ACC112 (cell line): ENCODE data around the gene SSC4D.

ENCODE experiments used
- H2AFZ ChIP-seq: fragments of 200-600 bp; sonication (generic); one replicate; pipeline ENCODE4 v1.6.0; 2017; ENCODE audit warnings: antibody characterized with exemption, low read length; ENCODE audit not compliant: unreplicated experiment
- H3K27ac ChIP-seq: fragments of 200-600 bp; sonication (generic); 2 replicates; pipeline ENCODE4 v1.5.1; 2014; ENCODE audit warnings: low read depth, mild to moderate bottlenecking, antibody characterized with exemption, low read length, moderate library complexity
- H3K27me3 ChIP-seq: fragments of 200-600 bp; sonication (generic); 2 replicates; pipeline ENCODE4 v1.6.1; 2014; ENCODE audit warnings: mild to moderate bottlenecking, antibody characterized with exemption, low read length, moderate library complexity, mixed read lengths; ENCODE audit not compliant: insufficient read depth
- H3K36me3 ChIP-seq: fragments of 200-600 bp; sonication (generic); 2 replicates; pipeline ENCODE4 v1.6.1; 2016; ENCODE audit warnings: mild to moderate bottlenecking, antibody characterized with exemption, low read length, moderate library complexity, mixed read lengths; ENCODE audit not compliant: insufficient read depth
- H3K4me1 ChIP-seq: fragments of 200-600 bp; sonication (generic); one replicate; pipeline ENCODE4 v1.6.1; 2016; ENCODE audit warnings: low read length, mixed read lengths; ENCODE audit not compliant: insufficient read depth, unreplicated experiment, control insufficient read depth
- H3K4me3 ChIP-seq: fragments of 200-600 bp; sonication (generic); 2 replicates; pipeline ENCODE4 v1.5.1; 2014; ENCODE audit warnings: mild to moderate bottlenecking, low read depth, low read length
- H3K79me2 ChIP-seq: fragments of 200-600 bp; sonication (generic); one replicate; pipeline ENCODE4 v1.6.0; 2016; ENCODE audit warnings: low read length; ENCODE audit not compliant: control insufficient read depth, unreplicated experiment, insufficient read depth

The SSC4D gene

DNA sequence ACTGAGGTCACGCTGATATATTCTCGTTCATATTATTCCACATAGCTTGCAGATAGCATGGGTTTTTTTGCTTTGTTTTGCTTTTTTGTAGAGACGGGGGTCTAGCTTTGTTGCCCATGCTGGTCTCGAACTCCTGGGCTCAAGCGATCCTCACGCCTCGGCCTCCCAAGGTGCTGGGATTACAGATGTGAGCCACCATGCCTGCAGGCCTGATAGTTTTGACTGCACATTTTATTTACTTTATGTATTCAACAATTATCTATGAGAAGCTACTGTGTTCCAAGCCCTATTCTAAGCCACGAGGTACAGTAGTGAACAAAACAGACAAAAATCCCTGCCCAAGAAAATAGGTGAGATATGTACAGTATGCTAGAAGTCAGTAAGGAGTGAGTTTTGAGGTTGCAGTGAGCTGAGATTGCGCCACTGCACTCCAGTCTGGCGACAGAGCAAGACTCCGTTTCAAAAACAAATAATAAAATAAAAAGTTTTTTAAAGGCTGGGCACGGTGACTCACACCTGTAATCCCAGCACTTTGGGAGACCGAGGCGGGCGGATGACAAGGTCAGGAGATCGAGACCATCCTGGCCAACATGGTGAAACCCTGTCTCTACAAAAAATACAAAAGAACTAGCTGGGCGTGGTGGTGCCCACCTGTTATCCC is 49.4 kb downstream of the SSC4D start:
- Histone ChIP-seq H3K4me3 (peak overlapping the region; percentile 97), H2AFZ (no peak overlapping the region), H3K36me3 (peaks cover 24% of the 10 kb centered on the region), H3K27ac (peak overlapping the region; percentile 90), H3K27me3 (no peaks in the 10 kb centered on the region), H3K4me1 (peaks cover 29% of the 10 kb centered on the region), H3K79me2 (peaks cover 36% of the 10 kb centered on the region)

DNA sequence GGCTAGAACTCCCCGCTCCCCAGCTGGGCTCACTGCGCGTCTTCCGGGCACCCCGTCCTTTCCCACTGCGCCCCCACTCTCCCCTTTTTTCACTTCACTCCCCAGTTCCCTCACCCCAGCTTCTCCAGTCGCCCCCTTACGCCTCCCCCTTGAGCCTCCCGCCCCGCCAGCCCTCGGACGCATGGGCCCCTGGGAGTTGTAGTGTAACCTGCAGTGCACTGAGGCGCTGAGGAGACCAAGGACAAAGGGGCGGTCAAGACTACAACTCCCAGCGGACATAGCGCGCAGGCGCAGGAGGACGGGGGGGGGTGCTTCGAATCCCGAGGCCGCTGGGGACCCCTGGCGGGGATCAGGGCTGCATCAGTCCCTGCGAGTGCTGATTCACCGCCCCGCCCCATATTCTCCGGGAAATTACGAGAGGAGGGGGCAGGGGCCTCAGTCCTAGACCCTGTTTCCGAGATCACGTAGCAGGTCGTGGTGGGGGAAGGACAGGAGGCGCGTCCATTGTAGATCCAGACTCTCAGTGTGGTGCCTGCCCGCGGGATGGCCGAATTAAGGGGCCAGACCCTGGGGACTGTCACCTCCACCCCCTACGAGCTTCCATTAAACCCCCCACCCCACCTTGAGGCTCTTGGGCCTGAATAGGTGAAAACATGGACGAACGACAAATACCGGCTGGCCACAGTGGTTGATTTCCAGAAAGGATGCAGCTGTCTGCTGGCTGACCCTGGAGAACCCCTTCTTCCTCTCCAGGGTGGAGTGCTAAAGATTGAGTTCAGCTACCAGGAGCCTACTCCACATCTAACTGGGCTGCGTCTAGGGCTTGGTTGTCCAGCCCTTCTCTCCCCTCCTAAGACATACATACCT is 50.2 kb downstream of the SSC4D start:
- H3K4me3 ChIP-seq = peak overlapping the region; percentile 97
- no peaks in the 10 kb centered on the region for H3K27me3 ChIP-seq
- peak overlapping the region; percentile 84 for H2AFZ ChIP-seq
- peaks cover 44% of the 10 kb centered on the region for H3K79me2 ChIP-seq
- peaks cover 31% of the 10 kb centered on the region for H3K36me3 ChIP-seq
- peak overlapping the region; percentile 90 for H3K27ac ChIP-seq
- H3K4me1 ChIP-seq = peaks cover 28% of the 10 kb centered on the region

DNA sequence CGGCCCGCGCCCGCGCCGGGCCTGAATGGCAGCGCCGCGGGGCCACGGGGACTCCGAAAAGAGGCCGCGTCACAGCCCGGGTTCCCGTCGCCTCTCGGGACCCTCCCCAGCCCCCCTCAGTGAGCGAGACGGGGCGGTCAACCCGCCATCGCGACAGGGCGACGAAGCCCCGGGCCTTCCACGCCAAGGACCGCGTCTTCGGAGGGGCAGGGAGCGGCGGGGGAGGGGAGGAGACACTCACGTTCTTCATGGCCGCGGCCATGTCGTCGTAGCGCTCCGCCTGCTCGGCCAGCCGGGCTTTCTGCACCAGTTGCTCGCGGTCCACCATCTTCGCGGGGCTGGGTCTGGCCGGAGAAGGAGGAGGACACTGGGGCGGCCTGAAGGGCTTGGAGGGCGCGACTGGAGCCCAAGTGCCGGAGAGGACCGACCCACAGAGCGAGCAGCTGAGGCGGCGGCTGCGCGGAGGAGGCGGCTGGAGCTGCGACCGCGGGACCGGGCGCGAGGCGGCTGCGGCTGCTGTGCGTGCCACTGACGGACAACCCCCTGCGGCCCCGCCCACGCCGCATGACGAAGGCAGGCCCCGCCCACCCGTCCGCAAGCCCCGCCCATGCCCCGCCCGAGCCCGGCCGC is 50.9 kb downstream of the SSC4D start, which contains the start of gene YWHAG:
YWHAG (minus strand) TSS at position 511 of the 630 bp plus-strand sequence; CDS start at position 328, 183 bp downstream.
- peak within 1 kb of the TSS; percentile 97 for H3K4me3 ChIP-seq
- no peaks in the 10 kb centered on the region for H3K27me3 ChIP-seq
- peak within 1 kb of the TSS; percentile 90 for H3K27ac ChIP-seq
- peaks cover 50% of the 10 kb centered on the region for H3K79me2 ChIP-seq
- H3K4me1 ChIP-seq = peaks cover 27% of the 10 kb centered on the region
- peaks cover 32% of the 10 kb centered on the region for H3K36me3 ChIP-seq
- peak within 1 kb of the TSS; percentile 84 for H2AFZ ChIP-seq

DNA sequence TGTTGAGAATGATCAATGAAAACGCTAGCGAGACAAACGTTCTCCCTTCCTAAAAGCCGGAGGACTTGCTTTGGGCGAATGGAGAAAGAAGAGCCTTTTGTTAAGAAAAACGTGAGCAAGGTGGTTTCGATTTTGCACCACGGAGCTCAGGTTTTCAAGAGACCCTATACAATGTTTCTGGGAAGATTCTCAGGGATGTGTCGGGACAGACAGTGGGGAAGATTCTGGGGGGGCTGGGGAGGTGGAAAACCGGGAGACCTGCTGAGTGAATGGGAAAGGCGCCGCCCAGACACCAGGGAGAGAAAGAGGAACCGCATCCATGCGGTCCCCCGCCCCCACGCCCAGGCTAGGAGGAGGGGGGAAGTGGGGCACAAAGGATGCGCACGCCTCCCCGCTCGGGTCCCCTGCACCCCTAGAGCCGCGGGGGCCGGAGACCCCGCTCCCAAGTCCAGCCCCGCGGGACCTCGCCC is 51.5 kb downstream of the SSC4D start:
- Histone ChIP-seq H2AFZ (peak overlapping the region; percentile 50), H3K4me3 (peak overlapping the region; percentile 97), H3K36me3 (peaks cover 36% of the 10 kb centered on the region), H3K4me1 (peaks cover 32% of the 10 kb centered on the region), H3K79me2 (peaks cover 56% of the 10 kb centered on the region), H3K27ac (peak overlapping the region; percentile 90), H3K27me3 (no peaks in the 10 kb centered on the region)

DNA sequence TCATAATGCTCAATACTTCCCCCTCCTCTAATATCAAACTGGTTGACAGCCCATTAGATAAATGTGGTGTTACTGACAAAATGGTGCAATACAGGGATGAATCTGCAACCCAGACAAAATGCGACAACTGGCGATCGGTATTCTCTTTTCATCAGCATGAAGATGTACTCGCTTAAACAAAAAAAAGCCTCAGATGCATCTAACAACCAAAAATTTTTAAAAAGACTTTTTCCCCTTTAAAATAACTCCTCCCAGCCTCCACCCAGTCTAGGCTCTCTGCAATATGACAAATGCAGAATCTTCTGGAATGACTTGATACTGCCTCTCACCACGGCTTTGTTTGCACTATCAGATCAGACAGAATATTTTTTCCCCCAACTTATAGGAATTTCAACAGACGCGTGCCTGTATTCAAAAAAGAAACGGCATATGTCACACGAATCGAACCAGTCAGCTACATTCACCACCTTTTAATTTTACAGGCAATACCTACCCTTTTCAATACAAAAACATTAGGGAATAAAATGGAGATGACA is 52.0 kb downstream of the SSC4D start:
- Histone ChIP-seq H3K27ac (peak overlapping the region; percentile 90), H2AFZ (no peak overlapping the region), H3K4me1 (peaks cover 35% of the 10 kb centered on the region), H3K4me3 (peak overlapping the region; percentile 97), H3K27me3 (no peaks in the 10 kb centered on the region), H3K36me3 (peaks cover 36% of the 10 kb centered on the region), H3K79me2 (peaks cover 61% of the 10 kb centered on the region)

DNA sequence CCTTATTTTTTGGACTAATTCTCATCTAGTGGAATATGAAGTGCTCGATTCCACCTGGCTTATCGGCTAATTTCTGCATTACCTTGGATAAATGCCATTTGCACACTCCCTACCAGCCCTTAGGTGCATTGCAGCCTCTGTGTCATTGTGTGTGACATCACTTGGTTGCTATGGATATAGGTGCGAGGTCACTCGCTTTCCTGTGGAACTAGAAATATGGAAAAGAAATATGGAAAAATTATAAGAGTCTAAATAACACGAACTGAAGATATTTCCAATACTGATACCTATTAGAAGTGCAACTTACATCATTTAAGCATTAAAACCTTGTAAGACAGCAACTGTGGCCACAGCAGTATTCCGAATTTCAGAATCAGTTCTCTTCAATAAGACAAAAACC is 52.7 kb downstream of the SSC4D start:
- peak overlapping the region; percentile 90 for H3K27ac ChIP-seq

DNA sequence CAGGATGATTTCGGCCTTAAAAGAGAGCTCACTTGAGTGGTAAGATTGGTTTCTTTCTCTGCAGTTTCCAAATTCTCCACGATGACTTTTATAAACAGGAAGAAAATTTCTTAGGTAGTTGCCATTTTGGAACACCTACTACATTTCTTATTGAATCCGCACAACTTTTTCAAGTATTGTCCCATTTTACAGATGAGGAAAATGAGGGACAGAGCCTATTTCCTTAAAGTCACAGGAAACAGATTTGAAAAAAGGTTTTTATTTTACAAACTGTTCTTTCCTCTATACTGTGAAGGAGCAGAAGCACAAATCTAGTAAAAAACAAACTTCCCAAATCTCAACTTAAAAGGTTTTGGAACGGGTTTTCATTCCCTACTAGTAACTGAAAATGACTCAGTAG is 53.4 kb downstream of the SSC4D start:
- no peaks in the 10 kb centered on the region for H3K27me3 ChIP-seq
- H3K4me1 ChIP-seq = peaks cover 42% of the 10 kb centered on the region
- H3K4me3 ChIP-seq = peak overlapping the region; percentile 97
- H3K27ac ChIP-seq = peak overlapping the region; percentile 90; the same call in 1 of the 2 replicates
- H3K36me3 ChIP-seq = peaks cover 36% of the 10 kb centered on the region
- H3K79me2 ChIP-seq = peaks cover 75% of the 10 kb centered on the region
- no peak overlapping the region for H2AFZ ChIP-seq

More for the DNA sequence above, 52.7 kb downstream of the SSC4D start:
- Histone ChIP-seq H2AFZ (no peak overlapping the region), H3K4me3 (peak overlapping the region; percentile 97), H3K79me2 (peaks cover 68% of the 10 kb centered on the region), H3K4me1 (peaks cover 41% of the 10 kb centered on the region), H3K27me3 (no peaks in the 10 kb centered on the region), H3K36me3 (peaks cover 36% of the 10 kb centered on the region)

DNA sequence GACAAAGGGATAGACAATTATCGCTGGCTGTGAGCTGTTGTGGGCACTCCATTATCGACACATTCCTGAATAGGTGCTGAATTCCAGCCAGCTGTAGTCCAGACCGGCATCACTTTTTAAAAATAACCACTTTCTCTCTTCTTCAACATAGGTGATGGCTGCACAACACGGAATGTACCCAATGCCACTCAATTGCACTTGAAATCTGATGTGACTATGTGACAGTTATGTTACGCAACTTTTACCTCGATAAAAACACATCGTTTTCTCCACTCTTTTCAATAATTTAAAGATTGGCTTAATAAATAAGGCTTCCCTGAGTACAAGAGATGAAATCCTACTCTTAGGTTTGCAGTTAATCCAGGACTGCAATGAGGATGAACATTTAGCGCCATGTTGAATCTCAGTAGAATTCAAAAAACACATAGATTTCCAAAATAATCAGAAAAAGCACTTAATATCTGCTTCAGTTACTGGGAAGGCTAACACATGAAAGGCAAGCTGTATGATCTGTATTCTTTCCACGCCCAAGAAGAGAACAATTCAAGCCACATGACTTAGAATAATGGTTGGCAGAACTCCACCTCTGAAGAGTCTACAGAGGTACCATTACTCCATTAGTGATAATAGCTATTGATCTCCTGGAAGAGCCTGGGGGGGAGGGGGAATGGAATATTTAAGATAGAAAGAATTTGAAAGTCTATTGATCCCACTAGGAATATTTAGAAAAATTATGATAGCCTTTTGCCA is 54.3 kb downstream of the SSC4D start:
- Histone ChIP-seq H3K4me1 (peaks cover 50% of the 10 kb centered on the region), H3K79me2 (peaks cover 85% of the 10 kb centered on the region), H3K36me3 (peaks cover 40% of the 10 kb centered on the region), H3K27me3 (no peaks in the 10 kb centered on the region), H3K27ac (no peak overlapping the region), H2AFZ (no peak overlapping the region), H3K4me3 (peak overlapping the region; percentile 97)

DNA sequence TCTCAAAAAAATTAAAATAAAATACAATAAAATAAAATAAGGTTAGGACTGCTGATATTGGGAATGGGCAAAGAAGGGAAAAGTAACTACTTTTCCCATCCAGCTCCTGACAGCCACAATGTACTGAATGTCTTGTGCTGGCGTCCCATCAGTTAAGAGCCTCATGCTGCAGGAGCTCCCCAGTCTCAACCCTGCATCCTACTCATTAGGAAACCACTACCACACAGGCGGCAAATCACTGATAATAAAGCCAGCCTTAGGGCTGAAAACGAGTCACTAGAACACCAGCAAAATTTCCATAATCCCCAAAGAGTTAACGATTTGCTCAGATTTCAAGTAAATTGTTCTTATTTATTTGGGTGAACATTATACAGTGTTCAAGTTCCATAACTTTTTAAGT is 55.0 kb downstream of the SSC4D start:
- H3K4me1 ChIP-seq = peaks cover 50% of the 10 kb centered on the region
- peaks cover 46% of the 10 kb centered on the region for H3K36me3 ChIP-seq
- no peaks in the 10 kb centered on the region for H3K27me3 ChIP-seq
- no peak overlapping the region for H2AFZ ChIP-seq
- H3K27ac ChIP-seq = no peak overlapping the region
- H3K79me2 ChIP-seq = peaks cover 91% of the 10 kb centered on the region
- H3K4me3 ChIP-seq = 0 out of 2 replicates have a peak overlapping the region, but pooled peaks have one; percentile 97

DNA sequence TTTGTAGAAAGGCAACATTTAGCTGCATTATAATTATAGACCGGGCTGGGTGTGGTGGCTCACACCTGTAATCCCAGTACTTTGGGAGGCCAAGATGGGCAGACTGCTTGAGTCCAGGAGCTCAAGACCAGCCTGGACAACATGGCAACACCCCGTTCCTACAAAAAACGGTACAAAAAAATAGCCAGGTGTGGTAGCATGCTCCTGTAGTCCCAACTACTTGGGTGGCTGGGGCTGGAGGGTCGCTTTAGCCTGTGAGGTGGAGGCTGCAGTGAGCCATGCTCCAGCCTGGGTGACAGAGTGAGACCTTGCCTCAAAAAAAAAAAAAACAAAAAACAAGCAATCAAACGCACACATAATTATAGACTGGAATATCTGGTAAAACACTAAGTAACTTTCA is 55.8 kb downstream of the SSC4D start:
- Histone ChIP-seq H3K79me2 (peaks cover 98% of the 10 kb centered on the region), H3K27ac (no peak overlapping the region), H2AFZ (no peak overlapping the region), H3K36me3 (peaks cover 49% of the 10 kb centered on the region), H3K27me3 (no peaks in the 10 kb centered on the region), H3K4me1 (peaks cover 55% of the 10 kb centered on the region), H3K4me3 (no peak overlapping the region)
